Neural progenitor cell (in vitro differentiated cells): ENCODE data around the gene PDE6A.

ENCODE experiments used
- EZH2 ChIP-seq: fragments of 200-600 bp; sonication (generic); IDR thresholded peaks from 2 replicates; pipeline ENCODE4 v1.6.1; 2017; ENCODE audit warnings: antibody characterized with exemption, mild to moderate bottlenecking, moderate library complexity
- TF ChIP-seq, protein P1 (sequence below): fragments of 200-600 bp; sonication (generic); IDR thresholded peaks from 2 replicates; pipeline ENCODE4 v1.5.1; 2017; ENCODE audit warnings: antibody characterized with exemption, mild to moderate bottlenecking

DNA sequence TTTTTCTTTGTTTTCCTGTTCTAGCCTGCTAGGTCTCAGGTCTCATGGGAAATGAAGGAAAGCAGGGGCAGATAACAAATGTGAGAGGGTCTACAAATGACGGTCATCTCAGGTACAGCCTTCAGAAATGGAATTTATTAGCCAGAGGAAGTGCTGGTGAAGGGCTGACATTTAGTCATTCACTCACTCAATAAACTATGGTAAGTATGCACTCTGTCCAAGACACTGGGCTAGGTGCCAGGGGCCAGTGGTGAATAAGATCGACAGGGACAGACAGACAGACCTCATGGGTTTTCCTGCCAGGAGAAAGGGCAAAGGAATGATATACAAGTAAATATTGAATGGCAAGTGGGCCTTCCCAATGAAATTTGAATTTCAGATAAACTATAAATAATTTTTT lies 6.3 kb downstream of the PDE6A start:
- TF ChIP-seq, protein P1, sequence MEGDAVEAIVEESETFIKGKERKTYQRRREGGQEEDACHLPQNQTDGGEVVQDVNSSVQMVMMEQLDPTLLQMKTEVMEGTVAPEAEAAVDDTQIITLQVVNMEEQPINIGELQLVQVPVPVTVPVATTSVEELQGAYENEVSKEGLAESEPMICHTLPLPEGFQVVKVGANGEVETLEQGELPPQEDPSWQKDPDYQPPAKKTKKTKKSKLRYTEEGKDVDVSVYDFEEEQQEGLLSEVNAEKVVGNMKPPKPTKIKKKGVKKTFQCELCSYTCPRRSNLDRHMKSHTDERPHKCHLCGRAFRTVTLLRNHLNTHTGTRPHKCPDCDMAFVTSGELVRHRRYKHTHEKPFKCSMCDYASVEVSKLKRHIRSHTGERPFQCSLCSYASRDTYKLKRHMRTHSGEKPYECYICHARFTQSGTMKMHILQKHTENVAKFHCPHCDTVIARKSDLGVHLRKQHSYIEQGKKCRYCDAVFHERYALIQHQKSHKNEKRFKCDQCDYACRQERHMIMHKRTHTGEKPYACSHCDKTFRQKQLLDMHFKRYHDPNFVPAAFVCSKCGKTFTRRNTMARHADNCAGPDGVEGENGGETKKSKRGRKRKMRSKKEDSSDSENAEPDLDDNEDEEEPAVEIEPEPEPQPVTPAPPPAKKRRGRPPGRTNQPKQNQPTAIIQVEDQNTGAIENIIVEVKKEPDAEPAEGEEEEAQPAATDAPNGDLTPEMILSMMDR: no peak
- no peak for TF ChIP-seq EZH2
